ENCODE data around the gene STX10. TPM values are rescaled to one million over a fixed set of nuclear protein-coding genes. Genes with fewer than 3 reads are reported as not detected.

The STX10 gene
- total RNA-seq, 1 experiment from 2014 or later, result 179 TPM

Other genes with a start within 250 kb of the STX10 start
- 0.40 and 0.95 TPM in 2 replicates for gene SYCE2, start 231.1 kb downstream of the STX10 start, total RNA-seq (2014; rRNA removed)
- gene FARSA, start 216.7 kb downstream of the STX10 start, total RNA-seq (2014; rRNA removed), result 194 and 339 TPM in 2 replicates
- gene CALR, start 211.8 kb downstream of the STX10 start, total RNA-seq (2014; rRNA removed), result 2,022 and 2,043 TPM in 2 replicates
- 389 and 418 TPM in 2 replicates for gene RAD23A, start 204.5 kb downstream of the STX10 start, total RNA-seq (2014; rRNA removed)
- gene GADD45GIP1, start 193.2 kb downstream of the STX10 start, total RNA-seq (2014; rRNA removed), result 219 and 352 TPM in 2 replicates
- gene DAND5, start 180.8 kb downstream of the STX10 start, total RNA-seq (2014; rRNA removed), result 0.55 and 1.1 TPM in 2 replicates
- gene NFIX, start 154.9 kb downstream of the STX10 start, total RNA-seq (2014; rRNA removed), result 43.3 and 75.8 TPM in 2 replicates
- gene LYL1, start 47.5 kb downstream of the STX10 start, total RNA-seq (2014; rRNA removed), result 3.3 and 12.0 TPM in 2 replicates
- 91.8 and 117 TPM in 2 replicates for gene TRMT1, start 33.6 kb downstream of the STX10 start, total RNA-seq (2014; rRNA removed)
- gene NACC1, start 32.1 kb downstream of the STX10 start, total RNA-seq (2014; rRNA removed), result 266 and 337 TPM in 2 replicates
- 155 and 191 TPM in 2 replicates for gene IER2, start within 50 bp of the STX10 start, total RNA-seq (2014; rRNA removed)